Prostate gland (tissue), 2 donors: ENCODE data around the gene ARHGAP29. TPM values are rescaled to one million over a fixed set of nuclear protein-coding genes. Genes with fewer than 3 reads are reported as not detected.

Source experiments
- DNase-seq: peaks from one replicate; pipeline ENCODE4 v3.0.0-alpha.2; 2019; ENCODE audit warnings: low spot score
- H3K27ac ChIP-seq, 2 donors: fragments of 200-600 bp; sonication (generic); 2 replicates each; pipeline ENCODE4 v1.5.1; 2017 to 2019
- H3K27me3 ChIP-seq: fragments of 200-600 bp; sonication (generic); replicated peaks from 2 replicates; pipeline ENCODE4 v1.5.1; 2019; ENCODE audit not compliant: insufficient read depth
- H3K36me3 ChIP-seq, 2 donors: fragments of 200-600 bp; sonication (generic); 1 replicate in 1 of 2; 2 replicates in 1 of 2; pipeline versions ENCODE4 v1.5.1 to v1.8.1; 2017 to 2019
- H3K4me1 ChIP-seq: fragments of 200-600 bp; sonication (generic); replicated peaks from 2 replicates; pipeline ENCODE4 v1.5.1; 2019
- H3K4me3 ChIP-seq, 2 donors: fragments of 200-600 bp; sonication (generic); 2 replicates each; pipeline ENCODE4 v1.5.1; 2017 to 2019
- H3K9me3 ChIP-seq: fragments of 200-600 bp; sonication (generic); 2 replicates; pipeline ENCODE4 v1.5.1; 2017
- POLR2A ChIP-seq: fragments of 450-650 bp; IDR thresholded peaks from one replicate; pipeline ENCODE4 v1.6.1; 2016; ENCODE audit warnings: antibody characterized with exemption, mild to moderate bottlenecking
- POLR2AphosphoS5 ChIP-seq: sonication (generic); formaldehyde crosslinking; IDR thresholded peaks from one replicate; pipeline ENCODE4 v1.6.1; 2017; ENCODE audit warnings: antibody characterized with exemption
- WGBS: methylation state at CpG from one replicate; pipeline ENCODE4 v1.1.5; 2018; 5-methylcytosine and 5-hydroxymethylcytosine counted together
- intact Hi-C: fragments of 100-400 bp; cut with DNase I; formaldehyde crosslinking; loops from one replicate; pipeline ENCODE4 v1.14.2; 2022
- total RNA-seq, 2 donors: library from RNA; depleted of rRNA; stranded (reverse); fragments of >200 nt; gene quantifications; one replicate each; pipeline ENCODE4 v1.1.0, GENCODE V29; 2016
- TF ChIP-seq, protein P1 (sequence below), 4 experiments: fragments of 200-600 bp in 2 of 4; fragments of 450-650 bp in 2 of 4; sonication (generic) in 2 of 4; IDR thresholded peaks; 1 replicate in 3 of 4; 2 replicates in 1 of 4; pipeline ENCODE4 v1.5.1; 2016 to 2019; ENCODE audit warnings: antibody characterized with exemption in 4 of 4, mild to moderate bottlenecking in 2 of 4, moderate library complexity in 2 of 4

ARHGAP29 gene
- total RNA-seq, 2 donors from 2014 or later: 27.8 to 32.9 TPM

DNA sequence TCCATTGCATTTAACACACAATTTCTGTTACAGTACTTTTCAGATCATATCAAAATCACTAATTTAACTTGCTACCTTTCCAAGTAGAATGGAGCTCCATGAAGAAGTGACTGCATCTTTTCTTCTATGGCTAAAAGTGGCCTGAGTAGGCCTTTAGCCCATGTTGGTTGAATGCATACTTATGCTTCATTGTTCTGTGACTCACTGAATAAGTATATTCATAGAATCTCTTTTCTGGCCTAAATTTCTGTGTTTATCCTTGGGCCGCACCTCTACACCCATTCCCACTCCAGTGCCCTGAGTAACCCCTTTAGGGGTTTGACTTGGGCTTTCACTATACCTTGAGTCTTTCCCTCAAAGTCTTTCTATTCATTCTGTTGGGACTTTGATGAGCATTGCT, 42.1 kb upstream of the ARHGAP29 start:
- H3K4me1 ChIP-seq: no peaks in the 10 kb centered on the region
- H3K27ac ChIP-seq: no peak overlapping the region
- no peaks in the 10 kb centered on the region for H3K36me3 ChIP-seq
- DNase-seq: no peak
- WGBS: 100% methylated on average over 1 of the region's 1 CpG
- H3K4me3 ChIP-seq: no peak overlapping the region
- no peaks in the 10 kb centered on the region for H3K27me3 ChIP-seq
- TF ChIP-seq, protein P1, sequence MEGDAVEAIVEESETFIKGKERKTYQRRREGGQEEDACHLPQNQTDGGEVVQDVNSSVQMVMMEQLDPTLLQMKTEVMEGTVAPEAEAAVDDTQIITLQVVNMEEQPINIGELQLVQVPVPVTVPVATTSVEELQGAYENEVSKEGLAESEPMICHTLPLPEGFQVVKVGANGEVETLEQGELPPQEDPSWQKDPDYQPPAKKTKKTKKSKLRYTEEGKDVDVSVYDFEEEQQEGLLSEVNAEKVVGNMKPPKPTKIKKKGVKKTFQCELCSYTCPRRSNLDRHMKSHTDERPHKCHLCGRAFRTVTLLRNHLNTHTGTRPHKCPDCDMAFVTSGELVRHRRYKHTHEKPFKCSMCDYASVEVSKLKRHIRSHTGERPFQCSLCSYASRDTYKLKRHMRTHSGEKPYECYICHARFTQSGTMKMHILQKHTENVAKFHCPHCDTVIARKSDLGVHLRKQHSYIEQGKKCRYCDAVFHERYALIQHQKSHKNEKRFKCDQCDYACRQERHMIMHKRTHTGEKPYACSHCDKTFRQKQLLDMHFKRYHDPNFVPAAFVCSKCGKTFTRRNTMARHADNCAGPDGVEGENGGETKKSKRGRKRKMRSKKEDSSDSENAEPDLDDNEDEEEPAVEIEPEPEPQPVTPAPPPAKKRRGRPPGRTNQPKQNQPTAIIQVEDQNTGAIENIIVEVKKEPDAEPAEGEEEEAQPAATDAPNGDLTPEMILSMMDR (IDR thresholded peaks at IDR 0.05): no peak
- no peak for TF ChIP-seq POLR2AphosphoS5
- no peak for TF ChIP-seq POLR2A
- intact Hi-C loops: no loop called here
- no peaks in the 10 kb centered on the region for H3K9me3 ChIP-seq

DNA sequence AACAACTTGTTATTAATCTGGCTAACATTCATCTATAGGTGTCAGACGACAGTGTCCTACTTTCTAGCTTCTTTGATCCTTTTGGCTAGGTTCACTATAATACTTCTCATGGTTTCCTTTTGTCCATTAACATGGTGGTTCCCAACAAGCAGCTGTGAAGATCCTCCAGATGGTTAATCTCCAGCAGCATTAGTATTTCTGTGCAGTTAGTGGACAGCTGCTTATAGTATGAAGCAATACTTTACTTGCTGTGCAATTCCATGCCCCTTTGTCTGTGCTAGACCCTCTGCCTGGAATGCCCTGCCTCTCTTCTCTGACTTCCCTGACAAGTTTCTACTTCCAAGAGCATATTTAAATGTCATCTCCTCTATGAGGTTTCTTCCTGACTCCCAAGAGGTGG, 41.7 kb upstream of the ARHGAP29 start:
- no peak for DNase-seq
- Histone ChIP-seq H3K27ac (no peak overlapping the region), H3K4me1 (no peaks in the 10 kb centered on the region), H3K4me3 (no peak overlapping the region), H3K36me3 (no peaks in the 10 kb centered on the region), H3K9me3 (no peaks in the 10 kb centered on the region), H3K27me3 (no peaks in the 10 kb centered on the region)
- TF ChIP-seq POLR2AphosphoS5 (no peak), POLR2A (no peak)
- TF ChIP-seq, protein P1 (IDR thresholded peaks at IDR 0.05): no peak
- WGBS: 100% methylated on average over 1 of the region's 1 CpG
- intact Hi-C loops: no loop called here

DNA sequence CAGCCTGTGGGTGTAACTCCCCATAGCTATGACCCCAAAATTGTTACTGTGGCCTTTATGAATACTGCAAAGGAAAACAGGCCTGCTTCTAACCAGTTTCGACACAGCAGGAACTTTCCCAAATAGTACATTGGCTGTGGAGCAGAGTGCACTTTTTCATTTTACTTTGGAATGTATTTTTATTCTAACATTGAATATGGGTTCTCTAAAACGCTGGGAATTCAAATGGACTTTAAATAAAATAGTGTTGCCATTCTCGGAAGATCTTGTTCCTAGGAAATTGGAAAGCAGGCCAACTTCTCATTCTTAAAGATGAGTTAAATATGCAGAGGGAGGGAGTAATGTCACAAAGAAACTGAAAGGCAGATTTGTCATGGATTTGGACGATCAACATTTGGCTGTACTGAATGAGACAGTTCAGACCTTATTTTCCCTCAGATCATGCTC, 39.6 kb upstream of the ARHGAP29 start:
- WGBS: 29% methylated on average over 4 of the region's 4 CpGs
- TF ChIP-seq POLR2A: no peak
- no peak for TF ChIP-seq POLR2AphosphoS5
- TF ChIP-seq, protein P1 (IDR thresholded peaks at IDR 0.05): no peak
- Histone ChIP-seq H3K4me3 (no peak overlapping the region), H3K27me3 (no peaks in the 10 kb centered on the region), H3K27ac (no peak overlapping the region), H3K9me3 (no peaks in the 10 kb centered on the region), H3K36me3 (no peaks in the 10 kb centered on the region), H3K4me1 (no peaks in the 10 kb centered on the region)
- DNase-seq: no peak
- intact Hi-C loops: no loop called here

DNA sequence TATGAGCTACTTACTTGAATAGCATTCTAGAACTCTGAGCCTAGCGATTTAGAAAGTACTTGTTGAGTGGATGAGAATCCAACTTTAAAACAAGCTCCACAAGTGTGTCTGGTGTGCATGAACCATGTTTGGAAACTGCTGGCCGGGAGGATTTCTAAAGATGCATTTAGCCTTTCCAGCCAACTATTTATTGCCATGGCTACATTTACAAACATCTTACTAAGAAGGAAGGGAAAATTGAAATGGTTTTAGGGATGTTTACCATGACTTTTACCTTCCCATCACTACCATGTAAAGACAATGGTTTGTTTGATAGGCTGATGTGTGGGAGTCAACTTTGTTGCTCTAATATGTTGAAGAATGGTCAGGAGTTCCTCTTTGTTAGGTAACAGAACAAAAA, 37.7 kb upstream of the ARHGAP29 start:
- TF ChIP-seq POLR2A: no peak
- TF ChIP-seq, protein P1 (IDR thresholded peaks at IDR 0.05): no peak
- TF ChIP-seq POLR2AphosphoS5: no peak
- Histone ChIP-seq H3K27me3 (no peaks in the 10 kb centered on the region), H3K9me3 (no peaks in the 10 kb centered on the region), H3K27ac (no peak overlapping the region), H3K4me1 (no peaks in the 10 kb centered on the region), H3K4me3 (no peak overlapping the region), H3K36me3 (no peaks in the 10 kb centered on the region)
- 69% methylated on average over 2 of the region's 2 CpGs for WGBS
- DNase-seq: no peak
- intact Hi-C loops: no loop called here

DNA sequence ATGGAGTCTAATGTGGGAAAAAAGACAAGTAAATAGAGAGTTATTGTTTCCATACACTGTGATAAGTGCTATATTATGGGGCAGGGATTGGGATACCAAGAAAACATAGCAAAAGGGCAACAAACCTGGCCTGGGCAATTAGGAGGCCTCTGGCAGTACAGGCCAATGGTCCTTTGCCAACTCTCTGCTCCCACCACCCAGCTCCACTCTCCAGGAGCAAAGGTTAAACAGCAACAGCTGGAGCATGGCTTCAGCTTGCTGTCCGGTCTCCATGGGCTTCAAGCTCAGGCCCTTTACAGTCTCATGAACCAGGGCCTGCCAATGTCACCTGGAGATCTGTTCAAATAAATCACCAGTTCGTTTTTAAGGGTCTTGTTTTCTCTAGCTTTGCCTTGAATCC, 37.2 kb upstream of the ARHGAP29 start:
- H3K4me1 ChIP-seq: no peaks in the 10 kb centered on the region
- H3K4me3 ChIP-seq: no peak overlapping the region
- H3K9me3 ChIP-seq: no peaks in the 10 kb centered on the region
- H3K27ac ChIP-seq: no peak overlapping the region
- TF ChIP-seq, protein P1 (IDR thresholded peaks at IDR 0.05): no peak
- TF ChIP-seq POLR2AphosphoS5 (no peak), POLR2A (no peak)
- DNase-seq: no peak
- intact Hi-C loops: no loop called here
- WGBS: 66% methylated on average over 2 of the region's 2 CpGs
- H3K36me3 ChIP-seq: no peaks in the 10 kb centered on the region
- no peaks in the 10 kb centered on the region for H3K27me3 ChIP-seq
